HG02571 (cell line): ENCODE results near the gene TBC1D16.
"Not testable (repeated sequence)": the region's sequence is repeated elsewhere in the genome, so short reads cannot be mapped to it uniquely, and the experiment has no call there.

Experiments
- ATAC-seq: cut with Tn5 transposase; IDR thresholded peaks from one replicate; pipeline ENCODE4 v1.9.1; 2021; ENCODE audit warnings: mild to moderate bottlenecking, moderate library complexity; ENCODE audit not compliant: unreplicated experiment

The TBC1D16 gene

GRCh38 chr17:79897243-79898063 is 138.2 kb downstream of the TBC1D16 start:
- no peak for ATAC-seq

GRCh38 chr17:79893457-79893856 is 142.2 kb downstream of the TBC1D16 start:
- not testable (repeated sequence) for ATAC-seq

GRCh38 chr17:79892457-79893241 is 143.0 kb downstream of the TBC1D16 start:
- ATAC-seq: no peak

- no peak for ATAC-seq
Measured at GRCh38 chr17:79891113-79891730, 144.4 kb downstream of the TBC1D16 start.

- no peak for ATAC-seq
Measured at GRCh38 chr17:79890706-79891105, 145.0 kb downstream of the TBC1D16 start.

GRCh38 chr17:79888811-79889634 is 146.6 kb downstream of the TBC1D16 start:
- no peak for ATAC-seq

GRCh38 chr17:79888009-79888540 is 147.6 kb downstream of the TBC1D16 start:
- no peak for ATAC-seq

GRCh38 chr17:79887451-79887991 is 148.2 kb downstream of the TBC1D16 start:
- no peak for ATAC-seq

- ATAC-seq: no peak
Measured at GRCh38 chr17:79883202-79883601, 152.5 kb downstream of the TBC1D16 start.
